CD4-positive, alpha-beta T cell treated with Interleukin-17A for 4 hours (primary cell): ENCODE data around the gene NME2.
A peak's percentile ranks its signal among the peaks of the same experiment; 100 is the strongest.
"Not testable (repeated sequence)": the region's sequence is repeated elsewhere in the genome, so short reads cannot be mapped to it uniquely, and the experiment has no call there.

Source experiments
- DNase-seq: peaks from one replicate; pipeline ENCODE4 v3.0.0-alpha.2; 2020; ENCODE audit warnings: mixed read lengths

The NME2 gene

GRCh38 chr17:51166198-51166986, at the start of gene NME2:
TSS of gene NME2 (plus strand) at chr17:51166411. CDS start at chr17:51166831, 420 bp downstream.
- peak; percentile 72 for DNase-seq

- DNase-seq, result no peak
These were observed 47.6 kb upstream of the NME2 start for GRCh38 chr17:51118330-51119195.

GRCh38 chr17:51119415-51120356, 46.5 kb upstream of the NME2 start:
- peak; percentile 31 for DNase-seq

- DNase-seq, result peak; percentile 65
These were observed 45.9 kb upstream of the NME2 start for GRCh38 chr17:51120357-51120738.

GRCh38 chr17:51120739-51121619, 45.2 kb upstream of the NME2 start, which contains the start of gene SPAG9:
TSS of gene SPAG9 (minus strand) at chr17:51120868. CDS start at chr17:51120656, 212 bp downstream.
- DNase-seq, result peak; percentile 91

- DNase-seq, result peak; percentile 81
These were observed 44.4 kb upstream of the NME2 start for GRCh38 chr17:51121620-51122472.

GRCh38 chr17:51122473-51123115, 43.6 kb upstream of the NME2 start:
- DNase-seq, result not testable (repeated sequence)

- no peak for DNase-seq
These were observed 41.3 kb upstream of the NME2 start for GRCh38 chr17:51124640-51125503.

- no peak for DNase-seq
These were observed 38.1 kb upstream of the NME2 start for GRCh38 chr17:51128076-51128475.

GRCh38 chr17:51132964-51133319, 33.3 kb upstream of the NME2 start:
- DNase-seq, result no peak

GRCh38 chr17:51133365-51133764, 32.8 kb upstream of the NME2 start:
- no peak for DNase-seq

- no peak for DNase-seq
These were observed 30.3 kb upstream of the NME2 start for GRCh38 chr17:51135956-51136355.

- no peak for DNase-seq
These were observed 23.6 kb upstream of the NME2 start for GRCh38 chr17:51142597-51142996.

GRCh38 chr17:51144266-51145022, 21.8 kb upstream of the NME2 start:
- DNase-seq, result no peak

GRCh38 chr17:51147650-51148049, 18.6 kb upstream of the NME2 start:
- no peak for DNase-seq

- no peak for DNase-seq
These were observed 17.0 kb upstream of the NME2 start for GRCh38 chr17:51149163-51149562.

GRCh38 chr17:51150932-51151331, 15.3 kb upstream of the NME2 start:
- DNase-seq, result no peak

- DNase-seq, result no peak
These were observed 13.4 kb upstream of the NME2 start for GRCh38 chr17:51152766-51153209.
